ENCODE data around the gene LIN54. TPM values are rescaled to one million over a fixed set of nuclear protein-coding genes. Genes with fewer than 3 reads are reported as not detected.

Gene LIN54
- total RNA-seq (2022; extraction: Qiagen RNA extraction; ENCODE audit: low read depth) = 5.2 to 9.4 TPM (median 6.8 TPM) in 5 replicates

GRCh38 chr4:83010522-83011318 is at the start of gene LIN54:
LIN54 (minus strand) TSS chr4:83010823; CDS start chr4:82984844, 25,979 bp downstream.

GRCh38 chr4:83034630-83035494 is 24.2 kb upstream of the LIN54 start, which contains the start of gene COPS4:
COPS4 (plus strand) TSS chr4:83035183; CDS start chr4:83035225, 42 bp downstream.

DNA sequence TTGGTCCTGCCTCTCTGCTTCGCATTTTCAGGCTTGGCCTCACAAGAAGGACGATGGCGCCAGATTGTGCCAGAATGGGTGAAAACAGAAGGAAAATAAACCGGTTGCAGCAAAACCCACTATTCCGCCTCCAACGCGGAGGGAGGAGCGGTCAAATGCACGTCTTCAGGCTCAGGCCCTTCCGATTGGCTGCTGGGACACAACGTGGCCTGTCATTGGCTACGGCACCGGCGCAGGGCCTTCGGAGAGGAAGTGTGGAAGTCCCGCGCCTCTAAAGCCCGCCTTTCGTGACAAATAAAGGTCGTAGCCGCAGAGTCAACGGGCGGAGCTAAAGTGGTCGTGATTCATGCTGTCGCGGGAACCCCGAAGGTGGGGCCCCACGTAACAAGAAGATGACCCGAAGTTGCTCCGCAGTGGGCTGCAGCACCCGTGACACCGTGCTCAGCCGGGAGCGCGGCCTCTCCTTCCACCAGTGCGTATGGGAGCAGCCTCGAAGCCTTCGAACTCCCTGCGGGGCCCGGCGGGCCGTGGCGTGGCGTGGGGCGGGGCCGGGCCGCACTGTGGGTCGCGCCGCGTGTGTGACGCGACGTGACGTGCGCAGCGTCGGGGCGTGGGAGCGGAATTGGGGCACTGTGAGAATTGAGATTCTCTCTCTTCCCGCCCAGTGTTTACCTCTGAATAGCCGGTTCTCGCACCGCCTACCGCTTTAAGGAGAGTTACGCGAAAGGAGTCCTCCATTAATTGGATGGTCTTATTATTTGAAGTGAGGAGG is 110.0 kb downstream of the LIN54 start, which contains the start of gene THAP9:
THAP9 (plus strand) TSS at position 325 of the 772 bp plus-strand sequence; CDS start at position 393, 68 bp downstream.

GRCh38 chr4:82890901-82891706 is 119.5 kb downstream of the LIN54 start, which contains the start of gene SEC31A:
SEC31A (minus strand) TSS chr4:82891153; CDS start chr4:82881936, 9,217 bp downstream.

Other genes starting within 250 kb of the LIN54 start
- 6.7 to 8.1 TPM (median 7.7 TPM) in 5 replicates for gene SCD5, start 212.0 kb downstream of the LIN54 start, total RNA-seq (2022; extraction: Qiagen RNA extraction; ENCODE audit: low read depth)
- gene SEC31A, start 119.7 kb downstream of the LIN54 start, total RNA-seq (2022; extraction: Qiagen RNA extraction; ENCODE audit: low read depth) = 79.5 to 88.5 TPM (median 81.5 TPM) in 5 replicates
- 1.5 to 3.0 TPM (median 1.9 TPM) in 5 replicates for gene THAP9, start 110.1 kb downstream of the LIN54 start, total RNA-seq (2022; extraction: Qiagen RNA extraction; ENCODE audit: low read depth)
- gene COPS4, start 24.4 kb upstream of the LIN54 start, total RNA-seq (2022; extraction: Qiagen RNA extraction; ENCODE audit: low read depth) = 25.6 to 39.0 TPM (median 26.4 TPM) in 5 replicates
- 0.93 to 1.3 TPM (median 1.0 TPM) in 5 replicates for gene PLAC8, start 103.9 kb upstream of the LIN54 start, total RNA-seq (2022; extraction: Qiagen RNA extraction; ENCODE audit: low read depth)

All from A549 treated with CpdA at 1 μM for 4 hours (cell line).